Astrocyte (in vitro differentiated cells and primary cell): ENCODE data around the gene BCR.

Source experiments
- CTCF ChIP-seq: IDR thresholded peaks from 2 replicates; pipeline ENCODE4 v1.5.1; 2011; ENCODE audit warnings: low read depth, mild to moderate bottlenecking, inconsistent platforms, low read length, moderate library complexity; ENCODE audit not compliant: insufficient read depth
- EZH2 ChIP-seq: IDR thresholded peaks from 2 replicates; pipeline ENCODE4 v1.6.1; 2012; ENCODE audit warnings: mild to moderate bottlenecking, low read length, inconsistent platforms; ENCODE audit not compliant: insufficient read depth

DNA sequence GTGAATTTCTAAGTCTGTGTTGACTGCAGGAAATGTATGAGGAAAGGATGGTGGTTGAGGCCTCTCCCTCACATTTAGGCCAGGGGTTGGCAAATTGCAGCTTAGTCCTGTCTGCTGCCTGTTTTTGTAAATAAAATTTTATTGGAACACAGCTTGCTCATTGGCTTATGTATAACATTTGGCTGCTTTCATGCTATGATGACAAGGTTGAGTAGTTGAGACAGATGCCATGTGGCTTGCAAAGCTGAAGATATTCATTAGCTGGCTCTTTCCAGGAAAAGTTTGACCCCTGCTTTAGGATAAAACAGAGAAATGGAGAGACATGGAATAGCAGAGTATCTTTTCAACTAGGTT, 46.2 kb downstream of the BCR start:
- TF ChIP-seq CTCF (no peak), EZH2 (no peak)
